Kidney (tissue), 14 donors: Measurements from ENCODE around the gene TIMP3. TPM values are rescaled to one million over a fixed set of nuclear protein-coding genes. Genes with fewer than 3 reads are reported as not detected.

Experiments
- DNase-seq, 5 donors: peaks; one replicate each; pipeline ENCODE4 v3.0.0-alpha.2; 2013 to 2020
- FAIRE-seq: peaks from 2 replicates; lab custom pipeline; 2012; peaks lifted over from hg19 to GRCh38; lab: Jason Lieb, UNC
- H3K27ac ChIP-seq, 2 donors: one replicate each; pipeline ENCODE4 v1.7.0; 2013; ENCODE audit warnings: low read depth in 2 of 2, low read length in 2 of 2, inconsistent platforms in 1 of 2
- H3K27me3 ChIP-seq: one replicate; pipeline ENCODE4 v1.7.1; 2013; ENCODE audit warnings: low read length, inconsistent platforms; ENCODE audit not compliant: control insufficient read depth, insufficient read depth
- H3K36me3 ChIP-seq, 3 donors: one replicate each; pipeline versions ENCODE4 v1.7.0 to v1.7.1; 2013; ENCODE audit warnings: low read length in 3 of 3, control low read depth in 1 of 3, inconsistent platforms in 1 of 3; ENCODE audit not compliant: insufficient read depth in 3 of 3, control insufficient read depth in 2 of 3
- H3K4me1 ChIP-seq, 3 donors: one replicate each; pipeline versions ENCODE4 v1.7.0 to v1.7.1; 2013; ENCODE audit warnings: low read length in 3 of 3, inconsistent platforms in 1 of 3, low read depth in 1 of 3; ENCODE audit not compliant: control insufficient read depth in 2 of 3, insufficient read depth in 2 of 3
- H3K4me3 ChIP-seq, 3 donors: one replicate each; pipeline versions ENCODE4 v1.7.0 to v1.8.1; 2013; ENCODE audit warnings: low read length in 3 of 3, control low read depth in 1 of 3, inconsistent platforms in 1 of 3
- H3K9ac ChIP-seq, 3 donors: one replicate each; pipeline versions ENCODE4 v1.7.0 to v1.7.1; 2013; ENCODE audit warnings: low read length in 3 of 3, control low read depth in 1 of 3, inconsistent platforms in 1 of 3
- H3K9me3 ChIP-seq, 3 donors: one replicate each; pipeline versions ENCODE4 v1.7.0 to v1.7.1; 2013; ENCODE audit warnings: low read length in 3 of 3, control low read depth in 1 of 3, inconsistent platforms in 1 of 3; ENCODE audit not compliant: control insufficient read depth in 2 of 3, insufficient read depth in 1 of 3
- CTCF ChIP-seq: IDR thresholded peaks from 3 replicates; pipeline ENCODE4 v1.5.1; 2012; ENCODE audit warnings: mild to moderate bottlenecking, moderate library complexity, borderline replicate concordance; ENCODE audit not compliant: insufficient read depth; ENCODE audit errors: extremely low read depth
- intact Hi-C: fragments of 100-400 bp; cut with DNase I; formaldehyde crosslinking; loops from one replicate; pipeline ENCODE4 v1.11.1; 2022
- polyA plus RNA-seq: library from polyadenylated mRNA; stranded (reverse); fragments of 350-450 nt; fragmentation: Illumina TruSeq; extraction: RNeasy Lipid Tissue Mini Kit (QIAGEN cat#74804); gene quantifications from one replicate; pipeline ENCODE4 v1.2.3, GENCODE V29; 2014; ENCODE audit warnings: low read depth, low replicate concordance; ENCODE audit not compliant: insufficient read depth
- total RNA-seq: library from RNA; stranded (reverse); fragmentation: NEBNext Ultra II Directional; extraction: Animal tissue kit (Norgen Biotek cat#: 25700); gene quantifications from one replicate; pipeline ENCODE4 v1.2.1, GENCODE V29; 2021
- donor health status: control.
- donor health status: control.
- donor health status: control.
- donor health status: control.
- donor health status: control.
- donor health status: DM: yes; HTN: yes; CAD: no.
- donor health status: Normal renal cell carcinoma (clear cell type).

TIMP3 gene
- total and polyA plus RNA-seq, 2 donors from 2014 or later, result 198 to 818 TPM

- peaks cover 0 to 46% (median 32%) of the 10 kb centered on the region in 3 donors for H3K4me1 ChIP-seq
- intact Hi-C loops, result no loop called here
- no peak for TF ChIP-seq CTCF
- no peaks in the 10 kb centered on the region for H3K36me3 ChIP-seq
- FAIRE-seq, result no peak
- H3K27ac ChIP-seq, result peak overlapping the region; percentile 59 to 69
- H3K9me3 ChIP-seq, result no peaks in the 10 kb centered on the region
- H3K9ac ChIP-seq, result no peak overlapping the region
- H3K27me3 ChIP-seq, result no peaks in the 10 kb centered on the region
- no peak overlapping the region for H3K4me3 ChIP-seq
- peak in 3 of 5 donors; percentile 63 to 78 (median 68) for DNase-seq
These were observed 17.1 kb downstream of the TIMP3 start for GRCh38 chr22:32818446-32819115.

- no peaks in the 10 kb centered on the region for H3K27me3 ChIP-seq
- H3K36me3 ChIP-seq, result no peaks in the 10 kb centered on the region
- TF ChIP-seq CTCF, result no peak
- peaks cover 0 to 46% (median 32%) of the 10 kb centered on the region in 3 donors for H3K4me1 ChIP-seq
- H3K9me3 ChIP-seq, result no peaks in the 10 kb centered on the region
- intact Hi-C loops, result no loop called here
- H3K9ac ChIP-seq, result no peak overlapping the region
- H3K27ac ChIP-seq, result peak overlapping the region; percentile 59 to 69
- DNase-seq (no peak), FAIRE-seq (no peak)
- H3K4me3 ChIP-seq, result no peak overlapping the region
These were observed 17.6 kb downstream of the TIMP3 start for GRCh38 chr22:32819120-32819519.

- H3K27me3 ChIP-seq, result no peaks in the 10 kb centered on the region
- no peak for TF ChIP-seq CTCF
- no peak overlapping the region for H3K9ac ChIP-seq
- no peak overlapping the region for H3K4me3 ChIP-seq
- no peak for DNase-seq
- peaks cover 0 to 46% (median 32%) of the 10 kb centered on the region in 3 donors for H3K4me1 ChIP-seq
- no peaks in the 10 kb centered on the region for H3K9me3 ChIP-seq
- intact Hi-C loops, result no loop called here
- H3K27ac ChIP-seq, result peak overlapping the region; percentile 59 to 69
- no peaks in the 10 kb centered on the region for H3K36me3 ChIP-seq
- no peak for FAIRE-seq
These were observed 18.9 kb downstream of the TIMP3 start for GRCh38 chr22:32820131-32821119.
